HCT116 (cell line): ENCODE data around the gene WHAMM. TPM values are rescaled to one million over a fixed set of nuclear protein-coding genes. Genes with fewer than 3 reads are reported as not detected.

ENCODE experiments used
- ATAC-seq: fragments of 200-7000 bp; cut with Tn5 transposase; 2 replicates; pipeline ENCODE4 v1.9.1; 2020; ENCODE audit warnings: mild to moderate bottlenecking, moderate library complexity
- BruUV-seq: library from RNA; stranded (reverse); fragments of 400-500 nt; replicated peaks from 2 replicates; lab custom pipeline; 2021; lab: Mats Ljungman, UMichigan
- CTCF ChIA-PET: fragments of 300-600 bp; sonication (Branson Sonifier 250); formaldehyde crosslinking; loops from one replicate; lab custom pipeline; 2021; ENCODE audit warnings: antibody characterized with exemption; lab: Charles Lee
- POLR2A ChIA-PET: fragments of 300-600, 350-600 bp; sonication (Branson Sonifier 250); formaldehyde crosslinking; loops from one replicate; lab custom pipeline; 2021; ENCODE audit warnings: antibody characterized with exemption; lab: Charles Lee
- RAD21 ChIA-PET, 2 experiments: fragments of 300-600 bp; sonication (Branson Sonifier 250); formaldehyde crosslinking; loops; one replicate each; lab custom pipeline; 2023; ENCODE audit warnings: low total read pairs in 2 of 2; ENCODE audit not compliant: uncharacterized antibody in 2 of 2, unreplicated experiment in 2 of 2, low non-redundant PET in 1 of 2; lab: Charles Lee
- DNase-seq: peaks from one replicate; pipeline ENCODE4 v3.0.0-alpha.2; 2010; ENCODE audit warnings: low read depth, low spot score
- H2AFZ ChIP-seq: fragments of 200-600 bp; shearing (Covaris generic), sonication (generic); 2 replicates; pipeline ENCODE4 v1.6.1; 2017; ENCODE audit warnings: low read depth, mixed run types, mixed read lengths, antibody characterized with exemption, low read length; ENCODE audit not compliant: poor library complexity, severe bottlenecking
- H3K27ac ChIP-seq: 2 replicates; pipeline ENCODE4 v1.5.1; 2012; ENCODE audit warnings: low read depth, low read length
- H3K27me3 ChIP-seq: fragments of 200-600 bp; sonication (generic); 2 replicates; pipeline ENCODE4 v1.6.1; 2016; ENCODE audit warnings: mixed run types, low read length, mixed read lengths; ENCODE audit not compliant: insufficient read depth
- H3K36me3 ChIP-seq, 2 experiments: fragments of 200-500 bp in 1 of 2; fragments of 200-600 bp in 1 of 2; sonication (Bioruptor generic) in 1 of 2; sonication (generic) in 1 of 2; 2 replicates each; pipeline versions ENCODE4 v1.5.1 to v1.6.1; 2014 to 2016; ENCODE audit warnings: low read length in 2 of 2, inconsistent platforms in 1 of 2, mixed read lengths in 1 of 2, mixed run types in 1 of 2; ENCODE audit not compliant: insufficient read depth in 2 of 2, control insufficient read depth in 1 of 2
- H3K4me1 ChIP-seq, 2 experiments: fragments of 200-600 bp in 1 of 2; sonication (generic) in 1 of 2; 2 replicates each; pipeline versions ENCODE4 v1.5.1 to v1.6.1; 2012 to 2017; ENCODE audit warnings: low read length in 2 of 2, inconsistent platforms in 1 of 2, mild to moderate bottlenecking in 1 of 2, mixed read lengths in 1 of 2, mixed run types in 1 of 2, moderate library complexity in 1 of 2; ENCODE audit not compliant: insufficient read depth in 2 of 2, control insufficient read depth in 1 of 2
- H3K4me2 ChIP-seq: fragments of 200-600 bp; sonication (generic); 2 replicates; pipeline ENCODE4 v1.6.1; 2017; ENCODE audit warnings: mixed run types, low read length, mixed read lengths
- H3K4me3 ChIP-seq, 2 experiments: fragments of 200-600 bp in 1 of 2; sonication (generic) in 1 of 2; replicated peaks in 1 of 2; 2 replicates each; pipeline ENCODE4 v1.5.1; 2011 to 2016; ENCODE audit warnings: low read length in 2 of 2, control low read depth in 1 of 2, low read depth in 1 of 2, mild to moderate bottlenecking in 1 of 2, mixed read lengths in 1 of 2, mixed run types in 1 of 2
- H3K79me2 ChIP-seq: fragments of 200-600 bp; sonication (generic); 2 replicates; pipeline ENCODE4 v1.6.1; 2017; ENCODE audit warnings: mild to moderate bottlenecking, mixed run types, low read length, moderate library complexity, mixed read lengths; ENCODE audit not compliant: insufficient read depth
- H3K9ac ChIP-seq: fragments of 200-600 bp; sonication (generic); 2 replicates; pipeline ENCODE4 v1.6.1; 2016; ENCODE audit warnings: low read length, mixed read lengths
- H3K9me2 ChIP-seq: fragments of 200-600 bp; sonication (generic), shearing (Covaris generic); 2 replicates; pipeline ENCODE4 v1.6.1; 2017; ENCODE audit warnings: mixed run types, mild to moderate bottlenecking, moderate library complexity; ENCODE audit not compliant: insufficient read depth
- H3K9me3 ChIP-seq, 2 experiments: fragments of 200-500 bp in 1 of 2; fragments of 200-600 bp in 1 of 2; sonication (Bioruptor generic) in 1 of 2; sonication (generic) in 1 of 2; 2 replicates each; pipeline ENCODE4 v1.6.1; 2014 to 2017; ENCODE audit warnings: low read length in 2 of 2, mixed read lengths in 2 of 2, inconsistent platforms in 1 of 2, low read depth in 1 of 2, mild to moderate bottlenecking in 1 of 2, mixed run types in 1 of 2, moderate library complexity in 1 of 2; ENCODE audit not compliant: control insufficient read depth in 1 of 2, insufficient read depth in 1 of 2
- H4K20me1 ChIP-seq: fragments of 200-600 bp; sonication (generic), shearing (Covaris generic); 2 replicates; pipeline ENCODE4 v1.6.1; 2017; ENCODE audit warnings: mixed run types, mild to moderate bottlenecking, moderate library complexity; ENCODE audit not compliant: insufficient read depth
- CBX3 ChIP-seq: IDR thresholded peaks from 2 replicates; pipeline ENCODE4 v1.6.1; 2012; ENCODE audit warnings: low read depth
- EGR1 ChIP-seq: IDR thresholded peaks from 2 replicates; pipeline ENCODE4 v1.6.1; 2012; ENCODE audit warnings: low read depth
- ELF1 ChIP-seq: IDR thresholded peaks from 2 replicates; pipeline ENCODE4 v1.6.1; 2012; ENCODE audit warnings: low read depth, borderline replicate concordance
- EZH2 ChIP-seq: fragments of 200-600 bp; sonication (generic); IDR thresholded peaks from 2 replicates; pipeline ENCODE4 v1.6.1; 2017; ENCODE audit warnings: antibody characterized with exemption, mixed run types
- EZH2phosphoT487 ChIP-seq: fragments of 200-600 bp; IDR thresholded peaks from 2 replicates; pipeline ENCODE4 v1.6.1; 2018; ENCODE audit warnings: antibody characterized with exemption, borderline replicate concordance
- FOSL1 ChIP-seq: IDR thresholded peaks from 2 replicates; pipeline ENCODE4 v1.6.1; 2012; ENCODE audit warnings: low read depth
- JUND ChIP-seq: IDR thresholded peaks from 2 replicates; pipeline ENCODE4 v1.6.1; 2012
- POLR2A ChIP-seq: IDR thresholded peaks from 2 replicates; pipeline ENCODE4 v1.7.0; 2011; ENCODE audit warnings: borderline replicate concordance; ENCODE audit not compliant: insufficient read depth, insufficient read length; ENCODE audit errors: extremely low read depth
- POLR2AphosphoS5 ChIP-seq: IDR thresholded peaks from 2 replicates; pipeline ENCODE4 v1.6.1; 2011; ENCODE audit warnings: mild to moderate bottlenecking, low read depth, low read length, moderate library complexity
- SIN3A ChIP-seq: IDR thresholded peaks from 2 replicates; pipeline ENCODE4 v1.6.1; 2012; ENCODE audit warnings: low read depth
- TCF7L2 ChIP-seq: IDR thresholded peaks from 2 replicates; pipeline ENCODE4 v1.7.0; 2011; ENCODE audit warnings: borderline replicate concordance, inconsistent platforms; ENCODE audit not compliant: insufficient read depth, insufficient read length; ENCODE audit errors: extremely low read depth
- YY1 ChIP-seq: IDR thresholded peaks from 2 replicates; pipeline ENCODE4 v1.6.1; 2011; ENCODE audit warnings: low read length, low read depth, moderate library complexity, mild to moderate bottlenecking; ENCODE audit not compliant: insufficient replicate concordance; ENCODE audit errors: extremely low read depth
- ZFX ChIP-seq: fragments of 450-650 bp; IDR thresholded peaks from 2 replicates; pipeline ENCODE4 v1.6.1; 2017
- intact Hi-C: fragments of 100-400 bp; cut with micrococcal nuclease; formaldehyde crosslinking; loops from 2 replicates; pipeline ENCODE4 v1.10.0; 2022
- total RNA-seq: library from RNA; stranded (reverse); gene quantifications from one replicate; pipeline ENCODE4 v1.2.1, GENCODE V29; 2021; ENCODE audit not compliant: unreplicated experiment
- TF ChIP-seq, protein P1 (sequence below): IDR thresholded peaks from 2 replicates; pipeline ENCODE4 v1.6.1; 2012
- TF ChIP-seq, protein P2 (sequence below): IDR thresholded peaks from 2 replicates; pipeline ENCODE4 v1.6.1; 2011; ENCODE audit warnings: mild to moderate bottlenecking, low read length, moderate library complexity; ENCODE audit not compliant: insufficient replicate concordance; ENCODE audit errors: extremely low read depth
- TF ChIP-seq, protein P3 (sequence below): IDR thresholded peaks from 2 replicates; pipeline ENCODE4 v1.6.1; 2012

Gene WHAMM
- total RNA-seq, 1 experiment from 2014 or later, result 7.1 TPM

DNA sequence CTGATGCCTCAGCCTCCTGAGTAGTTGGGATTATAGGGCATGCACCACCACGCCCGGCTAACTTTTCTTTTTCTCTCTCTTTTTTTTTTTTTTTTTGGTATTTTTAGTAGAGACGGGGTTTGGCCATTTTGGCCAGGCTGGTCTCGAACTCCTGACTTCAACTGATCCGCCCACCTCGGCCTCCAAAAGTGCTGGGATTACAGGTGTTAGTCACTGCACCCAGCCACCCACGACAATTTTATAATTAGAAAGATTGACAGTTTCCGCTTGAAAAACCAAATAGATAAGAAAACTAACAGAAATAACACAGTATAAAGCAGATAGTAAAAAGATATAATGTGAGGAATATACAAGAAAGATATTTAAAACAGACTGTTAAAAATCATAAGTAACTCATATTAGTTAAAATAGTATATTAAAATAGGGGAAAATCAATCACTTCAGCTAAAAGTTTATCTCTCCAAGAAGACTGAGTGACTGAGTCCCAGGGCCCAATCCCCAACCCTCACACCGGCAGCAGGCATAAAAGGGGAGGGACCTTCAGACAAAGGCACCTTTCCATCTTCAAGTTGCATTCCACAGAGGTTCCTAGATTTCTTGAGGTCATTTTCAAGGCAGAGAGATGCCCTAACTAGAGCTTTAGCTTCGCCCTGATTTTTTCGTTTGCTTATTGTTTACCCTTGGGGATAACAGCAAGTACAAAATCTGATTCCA lies 1.4 kb upstream of the WHAMM start:
- POLR2A ChIA-PET, result no interaction called here
- intact Hi-C loops, result loop anchor here (5.0 kb wide), 2 partner anchors 56 to 266 kb away; partner anchors contain the start of gene RPS17
- H3K4me1 ChIP-seq, result peaks cover 9 to 29% of the 10 kb centered on the region in 2 experiments; a peak in 2 of 4 replicates
- CTCF ChIA-PET, result interaction anchor here (1.3 kb wide), 1 partner anchor 277 kb away, joined by 3 read pairs; no protein-coding TSS in a partner anchor
- DNase-seq, result no peak
- H3K9me2 ChIP-seq, result no peaks in the 10 kb centered on the region
- H3K9ac ChIP-seq, result no peak overlapping the region
- H4K20me1 ChIP-seq, result no peaks in the 10 kb centered on the region
- peak overlapping the region; percentile 88; the same call in 1 of the 2 replicates for H3K4me2 ChIP-seq
- H3K4me3 ChIP-seq, result no peak overlapping the region
- peak overlapping the region; percentile 96; the same call in 1 of the 2 replicates for H3K27ac ChIP-seq
- RAD21 ChIA-PET, result no interaction called here
- no peaks in the 10 kb centered on the region; a peak in 1 of 4 replicates for H3K36me3 ChIP-seq
- ATAC-seq, result no peak
- H2AFZ ChIP-seq, result peak overlapping the region; percentile 75
- H3K27me3 ChIP-seq, result no peaks in the 10 kb centered on the region
- BruUV-seq, result no TSS peak
- peaks cover 29% of the 10 kb centered on the region for H3K79me2 ChIP-seq
- TF ChIP-seq ELF1, result no peak
- TF ChIP-seq TCF7L2, result no peak
- no peak for TF ChIP-seq CBX3
- TF ChIP-seq POLR2A, result no peak
- TF ChIP-seq JUND, result no peak
- no peak for TF ChIP-seq EZH2phosphoT487
- TF ChIP-seq POLR2AphosphoS5, result no peak
- H3K9me3 ChIP-seq, result no peaks in the 10 kb centered on the region

DNA sequence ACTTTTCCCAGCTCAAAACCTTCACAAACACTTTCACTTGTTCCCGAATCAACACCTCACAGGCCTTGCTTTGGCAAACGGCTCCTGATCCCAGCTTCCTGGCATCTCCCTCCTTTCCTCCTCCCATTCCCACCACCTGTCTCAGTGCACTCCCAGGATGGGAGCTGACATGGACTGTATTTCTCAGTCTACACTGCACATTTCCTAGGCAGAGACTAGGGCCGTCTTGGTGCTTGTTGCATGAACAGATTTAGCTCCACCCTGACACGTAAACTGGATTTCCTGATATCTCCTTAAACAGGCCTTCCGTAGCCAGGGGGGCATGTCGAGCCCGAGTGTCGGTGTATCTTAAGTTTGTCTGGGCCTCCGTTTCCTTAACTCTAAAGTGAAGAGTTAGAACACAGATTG lies 790 bp upstream of the WHAMM start:
- peaks cover 9 to 29% of the 10 kb centered on the region in 2 experiments; a peak in 2 of 4 replicates for H3K4me1 ChIP-seq
- H3K4me3 ChIP-seq, result peak overlapping the region in 1 of 2 experiments; percentile 66; a peak in 2 of 4 replicates
- ATAC-seq (no peak), DNase-seq (no peak)
- BruUV-seq, result no TSS peak
- H2AFZ ChIP-seq, result peak overlapping the region; percentile 75
- H3K4me2 ChIP-seq, result peak overlapping the region; percentile 88
- RAD21 ChIA-PET, result no interaction called here
- H3K27me3 ChIP-seq, result no peaks in the 10 kb centered on the region
- peak overlapping the region; percentile 90 for H3K9ac ChIP-seq
- no peaks in the 10 kb centered on the region for H3K9me3 ChIP-seq
- H3K36me3 ChIP-seq, result no peaks in the 10 kb centered on the region; a peak in 1 of 4 replicates
- POLR2A ChIA-PET, result no interaction called here
- intact Hi-C loops, result loop anchor here (5.0 kb wide), 2 partner anchors 56 to 266 kb away; partner anchors contain the start of gene RPS17
- peak overlapping the region; percentile 96; the same call in 1 of the 2 replicates for H3K27ac ChIP-seq
- H3K79me2 ChIP-seq, result peaks cover 30% of the 10 kb centered on the region
- no peaks in the 10 kb centered on the region for H3K9me2 ChIP-seq
- no peaks in the 10 kb centered on the region for H4K20me1 ChIP-seq
- CTCF ChIA-PET, result interaction anchor here (1.3 kb wide), 1 partner anchor 277 kb away, joined by 3 read pairs; no protein-coding TSS in a partner anchor
- TF ChIP-seq, protein P1, sequence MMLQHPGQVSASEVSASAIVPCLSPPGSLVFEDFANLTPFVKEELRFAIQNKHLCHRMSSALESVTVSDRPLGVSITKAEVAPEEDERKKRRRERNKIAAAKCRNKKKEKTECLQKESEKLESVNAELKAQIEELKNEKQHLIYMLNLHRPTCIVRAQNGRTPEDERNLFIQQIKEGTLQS, result no peak
- no peak for TF ChIP-seq ELF1
- TF ChIP-seq, protein P2, sequence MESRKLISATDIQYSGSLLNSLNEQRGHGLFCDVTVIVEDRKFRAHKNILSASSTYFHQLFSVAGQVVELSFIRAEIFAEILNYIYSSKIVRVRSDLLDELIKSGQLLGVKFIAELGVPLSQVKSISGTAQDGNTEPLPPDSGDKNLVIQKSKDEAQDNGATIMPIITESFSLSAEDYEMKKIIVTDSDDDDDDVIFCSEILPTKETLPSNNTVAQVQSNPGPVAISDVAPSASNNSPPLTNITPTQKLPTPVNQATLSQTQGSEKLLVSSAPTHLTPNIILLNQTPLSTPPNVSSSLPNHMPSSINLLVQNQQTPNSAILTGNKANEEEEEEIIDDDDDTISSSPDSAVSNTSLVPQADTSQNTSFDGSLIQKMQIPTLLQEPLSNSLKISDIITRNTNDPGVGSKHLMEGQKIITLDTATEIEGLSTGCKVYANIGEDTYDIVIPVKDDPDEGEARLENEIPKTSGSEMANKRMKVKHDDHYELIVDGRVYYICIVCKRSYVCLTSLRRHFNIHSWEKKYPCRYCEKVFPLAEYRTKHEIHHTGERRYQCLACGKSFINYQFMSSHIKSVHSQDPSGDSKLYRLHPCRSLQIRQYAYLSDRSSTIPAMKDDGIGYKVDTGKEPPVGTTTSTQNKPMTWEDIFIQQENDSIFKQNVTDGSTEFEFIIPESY, result no peak
- TF ChIP-seq TCF7L2, result no peak
- no peak for TF ChIP-seq FOSL1
- TF ChIP-seq, protein P3, sequence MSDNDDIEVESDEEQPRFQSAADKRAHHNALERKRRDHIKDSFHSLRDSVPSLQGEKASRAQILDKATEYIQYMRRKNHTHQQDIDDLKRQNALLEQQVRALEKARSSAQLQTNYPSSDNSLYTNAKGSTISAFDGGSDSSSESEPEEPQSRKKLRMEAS, result no peak
- no peak for TF ChIP-seq JUND
- TF ChIP-seq ZFX, result no peak
- no peak for TF ChIP-seq SIN3A
- no peak for TF ChIP-seq EGR1
- no peak for TF ChIP-seq EZH2
- TF ChIP-seq YY1, result no peak
